Stimulated activated naive CD8-positive, alpha-beta T cell treated with anti-CD3 and anti-CD28 coated beads, Interleukin-15, Interleukin-2, amounts not matched to agents 100 U/mL and 50 U/mL, for 24 hours (primary cell): ENCODE results near the gene ATP9B.

Experiments used
- ATAC-seq: fragments of 150-1000 bp; cut with Tn5 transposase; one replicate; pipeline ENCODE4 v1.10.0; 2021
- DNase-seq: peaks from one replicate; pipeline ENCODE4 v3.0.0; 2021

The ATP9B gene

GRCh38 chr18:79199691-79200374, 130.6 kb downstream of the ATP9B start:
- DNase-seq: peak; percentile 14
- peak; percentile 43 for ATAC-seq

- peak; percentile 15 for DNase-seq
- ATAC-seq: peak; percentile 71
Observed at GRCh38 chr18:79200546-79201268, 131.5 kb downstream of the ATP9B start.

GRCh38 chr18:79203017-79203605, 133.9 kb downstream of the ATP9B start:
- ATAC-seq: peak; percentile 85
- DNase-seq: peak; percentile 26

GRCh38 chr18:79204889-79205807, 136.0 kb downstream of the ATP9B start:
- ATAC-seq (no peak), DNase-seq (no peak)

- ATAC-seq (no peak), DNase-seq (no peak)
Observed at GRCh38 chr18:79206444-79206843, 137.2 kb downstream of the ATP9B start.

GRCh38 chr18:79208906-79209305, 139.7 kb downstream of the ATP9B start:
- no peak for ATAC-seq

GRCh38 chr18:79210002-79210910, 141.1 kb downstream of the ATP9B start:
- no peak for DNase-seq
- peak; percentile 9 for ATAC-seq

More at GRCh38 chr18:79208906-79209305, 139.7 kb downstream of the ATP9B start:
- no peak for DNase-seq

- ATAC-seq: no peak
- DNase-seq: no peak
Observed at GRCh38 chr18:79211844-79212243, 142.7 kb downstream of the ATP9B start.

- no peak for DNase-seq
- ATAC-seq: no peak
Observed at GRCh38 chr18:79214056-79214455, 144.9 kb downstream of the ATP9B start.

- DNase-seq: no peak
Observed at GRCh38 chr18:79216176-79216575, 147.0 kb downstream of the ATP9B start.

GRCh38 chr18:79217979-79218604, 148.9 kb downstream of the ATP9B start:
- no peak for DNase-seq
- no peak for ATAC-seq

More at GRCh38 chr18:79216176-79216575, 147.0 kb downstream of the ATP9B start:
- ATAC-seq: no peak

- no peak for DNase-seq
- no peak for ATAC-seq
Observed at GRCh38 chr18:79218605-79219190, 149.5 kb downstream of the ATP9B start.

- no peak for DNase-seq
- no peak for ATAC-seq
Observed at GRCh38 chr18:79221136-79221535, 151.9 kb downstream of the ATP9B start.

GRCh38 chr18:79222790-79223189, 153.6 kb downstream of the ATP9B start:
- DNase-seq (no peak), ATAC-seq (no peak)

GRCh38 chr18:79223431-79223830, 154.2 kb downstream of the ATP9B start:
- ATAC-seq (no peak), DNase-seq (no peak)

- no peak for DNase-seq
- ATAC-seq: no peak
Observed at GRCh38 chr18:79224381-79224780, 155.2 kb downstream of the ATP9B start.

GRCh38 chr18:79227621-79228020, 158.4 kb downstream of the ATP9B start:
- DNase-seq (no peak), ATAC-seq (no peak)

- DNase-seq (no peak), ATAC-seq (no peak)
Observed at GRCh38 chr18:79229431-79229830, 160.2 kb downstream of the ATP9B start.

- no peak for DNase-seq
- no peak for ATAC-seq
Observed at GRCh38 chr18:79234438-79234837, 165.2 kb downstream of the ATP9B start.

GRCh38 chr18:79239631-79240030, 170.4 kb downstream of the ATP9B start:
- ATAC-seq: no peak
- DNase-seq: no peak
